ENCODE results near the gene HADH. TPM values are rescaled to one million over a fixed set of nuclear protein-coding genes. Genes with fewer than 3 reads are reported as not detected.
"Not testable (repeated sequence)": the region's sequence is repeated elsewhere in the genome, so short reads cannot be mapped to it uniquely, and the experiment has no call there.

Gene HADH
- total and polyA plus RNA-seq, 8 donors: 14.2 to 112 (median 27.2) TPM

DNA sequence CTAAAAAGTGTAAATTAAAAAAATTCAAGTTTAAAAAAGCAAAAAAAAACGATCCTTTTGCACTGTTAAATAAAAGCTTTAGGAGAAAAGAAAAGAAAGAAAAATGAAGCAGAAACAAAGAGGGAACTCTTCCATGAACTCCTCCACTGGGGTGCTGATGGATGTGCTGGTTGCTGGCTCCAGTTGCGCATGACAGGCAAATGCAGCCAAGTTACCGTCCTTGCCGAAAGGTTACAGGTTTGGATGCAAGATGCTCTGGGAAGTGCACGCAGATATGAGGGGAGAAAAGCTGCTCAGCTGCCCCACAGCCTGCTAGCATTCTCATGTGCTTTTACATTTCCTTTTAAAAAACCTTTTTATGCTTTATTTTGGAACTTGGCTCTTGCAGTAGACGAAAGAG is 58.5 kb downstream of the HADH start:
- DNase-seq: no peak
- H3K36me3 ChIP-seq: no peaks in the 10 kb centered on the region
- no peak for ATAC-seq
- 80 to 86% methylated on average over 6 of the region's 6 CpGs for WGBS, 2 donors
- intact Hi-C loops (cut with DNase I): no loop called here
- H3K27ac ChIP-seq: no peak overlapping the region
- H3K4me3 ChIP-seq: no peak overlapping the region
- TF ChIP-seq, protein P1, sequence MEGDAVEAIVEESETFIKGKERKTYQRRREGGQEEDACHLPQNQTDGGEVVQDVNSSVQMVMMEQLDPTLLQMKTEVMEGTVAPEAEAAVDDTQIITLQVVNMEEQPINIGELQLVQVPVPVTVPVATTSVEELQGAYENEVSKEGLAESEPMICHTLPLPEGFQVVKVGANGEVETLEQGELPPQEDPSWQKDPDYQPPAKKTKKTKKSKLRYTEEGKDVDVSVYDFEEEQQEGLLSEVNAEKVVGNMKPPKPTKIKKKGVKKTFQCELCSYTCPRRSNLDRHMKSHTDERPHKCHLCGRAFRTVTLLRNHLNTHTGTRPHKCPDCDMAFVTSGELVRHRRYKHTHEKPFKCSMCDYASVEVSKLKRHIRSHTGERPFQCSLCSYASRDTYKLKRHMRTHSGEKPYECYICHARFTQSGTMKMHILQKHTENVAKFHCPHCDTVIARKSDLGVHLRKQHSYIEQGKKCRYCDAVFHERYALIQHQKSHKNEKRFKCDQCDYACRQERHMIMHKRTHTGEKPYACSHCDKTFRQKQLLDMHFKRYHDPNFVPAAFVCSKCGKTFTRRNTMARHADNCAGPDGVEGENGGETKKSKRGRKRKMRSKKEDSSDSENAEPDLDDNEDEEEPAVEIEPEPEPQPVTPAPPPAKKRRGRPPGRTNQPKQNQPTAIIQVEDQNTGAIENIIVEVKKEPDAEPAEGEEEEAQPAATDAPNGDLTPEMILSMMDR (IDR thresholded peaks at IDR 0.05): no peak
- no peaks in the 10 kb centered on the region for H3K27me3 ChIP-seq
- H3K4me1 ChIP-seq: peaks cover 0 to 7% (median 0%) of the 10 kb centered on the region in 3 donors
- FAIRE-seq: no peak
- no peaks in the 10 kb centered on the region for H3K9me3 ChIP-seq

- intact Hi-C loops (cut with DNase I): no loop called here
- DNase-seq: no peak
- TF ChIP-seq, protein P1 (IDR thresholded peaks at IDR 0.05): no peak
- 86 to 93% methylated on average over 7 of the region's 7 CpGs for WGBS, 2 donors
- H3K27me3 ChIP-seq: no peaks in the 10 kb centered on the region
- peaks cover 0 to 7% (median 0%) of the 10 kb centered on the region in 3 donors for H3K4me1 ChIP-seq
- no peak for FAIRE-seq
- ATAC-seq: no peak
- no peak overlapping the region for H3K4me3 ChIP-seq
- no peaks in the 10 kb centered on the region for H3K36me3 ChIP-seq
- no peaks in the 10 kb centered on the region for H3K9me3 ChIP-seq
- no peak overlapping the region for H3K27ac ChIP-seq
Measured at GRCh38 chr4:108048997-108049396, 59.3 kb downstream of the HADH start.

GRCh38 chr4:108049406-108049805 is 59.7 kb downstream of the HADH start:
- ATAC-seq (no peak), FAIRE-seq (no peak), DNase-seq (no peak)
- no peaks in the 10 kb centered on the region for H3K27me3 ChIP-seq
- no peaks in the 10 kb centered on the region for H3K36me3 ChIP-seq
- intact Hi-C loops (cut with DNase I): no loop called here
- no peaks in the 10 kb centered on the region for H3K9me3 ChIP-seq
- TF ChIP-seq, protein P1 (IDR thresholded peaks at IDR 0.05): no peak
- no peak overlapping the region for H3K27ac ChIP-seq
- H3K4me1 ChIP-seq: peaks cover 0 to 7% (median 0%) of the 10 kb centered on the region in 3 donors
- WGBS, 2 donors: 83 to 85% methylated on average over 5 of the region's 5 CpGs
- no peak overlapping the region for H3K4me3 ChIP-seq

GRCh38 chr4:108050166-108051111 is 60.8 kb downstream of the HADH start:
- H3K4me1 ChIP-seq; intact Hi-C loops (cut with DNase I); H3K9me3 ChIP-seq; ATAC-seq; H3K4me3 ChIP-seq; FAIRE-seq; H3K36me3 ChIP-seq; H3K27me3 ChIP-seq; H3K27ac ChIP-seq; DNase-seq: not testable (repeated sequence)
- WGBS, 2 donors: 84 to 86% methylated on average over 8 of the region's 10 CpGs

GRCh38 chr4:108051343-108051742 is 61.7 kb downstream of the HADH start:
- no peak for FAIRE-seq
- Histone ChIP-seq H3K4me3 (no peak overlapping the region), H3K36me3 (no peaks in the 10 kb centered on the region), H3K27me3 (no peaks in the 10 kb centered on the region), H3K9me3 (no peaks in the 10 kb centered on the region), H3K4me1 (no peaks in the 10 kb centered on the region), H3K27ac (no peak overlapping the region)
- TF ChIP-seq, protein P1 (IDR thresholded peaks at IDR 0.05): no peak
- intact Hi-C loops (cut with DNase I): no loop called here
- no peak for DNase-seq
- ATAC-seq: peak in 1 of 4 donors; percentile 62
- WGBS, 2 donors: 87 to 88% methylated on average over 10 of the region's 10 CpGs

Data from pancreas (tissue), 10 donors.